Endothelial cell (in vitro differentiated cells): ENCODE results near the gene ZNF865. TPM values are rescaled to one million over a fixed set of nuclear protein-coding genes. Genes with fewer than 3 reads are reported as not detected.

Experiments used
- DNase-seq: peaks from one replicate; pipeline ENCODE4 v3.0.0; 2021; ENCODE audit warnings: low spot score
- H3K27ac Mint-ChIP-seq: one replicate; pipeline ENCODE4 v1.8.0; 2021; ENCODE audit warnings: mixed read lengths, inconsistent platforms; ENCODE audit not compliant: unreplicated experiment
- H3K27me3 Mint-ChIP-seq: one replicate; pipeline ENCODE4 v1.8.0; 2021; ENCODE audit warnings: mild to moderate bottlenecking, moderate library complexity, mixed read lengths, inconsistent platforms; ENCODE audit not compliant: unreplicated experiment
- H3K36me3 Mint-ChIP-seq: one replicate; pipeline ENCODE4 v1.8.0; 2021; ENCODE audit warnings: mild to moderate bottlenecking, low read depth, mixed read lengths, inconsistent platforms; ENCODE audit not compliant: unreplicated experiment
- H3K4me1 Mint-ChIP-seq: one replicate; pipeline ENCODE4 v1.8.0; 2021; ENCODE audit warnings: mild to moderate bottlenecking, mixed read lengths, inconsistent platforms; ENCODE audit not compliant: unreplicated experiment
- H3K4me3 Mint-ChIP-seq: one replicate; pipeline ENCODE4 v1.8.0; 2021; ENCODE audit warnings: mild to moderate bottlenecking, mixed read lengths, inconsistent platforms; ENCODE audit not compliant: unreplicated experiment
- H3K9me3 Mint-ChIP-seq: one replicate; pipeline ENCODE4 v1.8.0; 2021; ENCODE audit warnings: mixed read lengths, inconsistent platforms; ENCODE audit not compliant: unreplicated experiment
- total RNA-seq: library from RNA; stranded (reverse); fragmentation: NEBNext Ultra II Directional; extraction: Animal tissue kit (Norgen Biotek cat#: 25700); gene quantifications from one replicate; pipeline ENCODE4 v1.2.1, GENCODE V29; 2021; ENCODE audit not compliant: unreplicated experiment
- TF ChIP-seq, protein P1 (sequence below): fragments of 200-600 bp; sonication (generic); IDR thresholded peaks from one replicate; pipeline ENCODE4 v1.5.0; 2021; ENCODE audit warnings: antibody characterized with exemption; ENCODE audit not compliant: unreplicated experiment

Gene ZNF865
- total RNA-seq, 1 donor from 2014 or later: 14.5 TPM

DNA sequence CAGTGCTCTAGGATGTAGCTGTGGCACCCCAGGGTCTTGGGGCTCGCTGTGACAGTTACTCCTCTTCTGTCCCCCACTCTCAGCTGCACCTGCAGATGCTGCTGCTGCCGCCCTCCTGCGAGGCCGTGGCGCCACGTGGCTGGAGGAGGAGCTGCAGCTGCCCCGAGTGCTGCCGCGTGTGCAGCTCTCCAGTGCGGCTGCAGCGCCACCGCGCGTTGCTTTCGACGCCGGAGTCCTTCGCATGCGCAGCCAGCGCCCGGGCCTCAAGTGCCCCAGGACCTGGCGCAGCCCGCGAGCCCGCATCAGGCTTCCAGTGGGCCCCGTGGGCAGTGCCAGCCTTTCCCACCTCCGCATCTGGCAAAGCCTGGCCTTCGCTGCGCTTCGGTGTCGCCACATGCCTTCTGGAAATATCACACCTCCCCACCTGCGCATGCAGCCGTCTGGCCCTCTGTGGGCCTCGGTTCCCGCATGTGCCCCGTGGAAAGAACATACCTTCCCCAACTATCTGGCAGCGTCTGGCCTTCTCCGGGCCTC is 34.7 kb downstream of the ZNF865 start:
- peak overlapping the region; percentile 70 for H3K27ac Mint-ChIP-seq
- H3K4me3 Mint-ChIP-seq: peak overlapping the region; percentile 91
- H3K9me3 Mint-ChIP-seq: no peaks in the 10 kb centered on the region
- DNase-seq: no peak
- TF ChIP-seq, protein P1, sequence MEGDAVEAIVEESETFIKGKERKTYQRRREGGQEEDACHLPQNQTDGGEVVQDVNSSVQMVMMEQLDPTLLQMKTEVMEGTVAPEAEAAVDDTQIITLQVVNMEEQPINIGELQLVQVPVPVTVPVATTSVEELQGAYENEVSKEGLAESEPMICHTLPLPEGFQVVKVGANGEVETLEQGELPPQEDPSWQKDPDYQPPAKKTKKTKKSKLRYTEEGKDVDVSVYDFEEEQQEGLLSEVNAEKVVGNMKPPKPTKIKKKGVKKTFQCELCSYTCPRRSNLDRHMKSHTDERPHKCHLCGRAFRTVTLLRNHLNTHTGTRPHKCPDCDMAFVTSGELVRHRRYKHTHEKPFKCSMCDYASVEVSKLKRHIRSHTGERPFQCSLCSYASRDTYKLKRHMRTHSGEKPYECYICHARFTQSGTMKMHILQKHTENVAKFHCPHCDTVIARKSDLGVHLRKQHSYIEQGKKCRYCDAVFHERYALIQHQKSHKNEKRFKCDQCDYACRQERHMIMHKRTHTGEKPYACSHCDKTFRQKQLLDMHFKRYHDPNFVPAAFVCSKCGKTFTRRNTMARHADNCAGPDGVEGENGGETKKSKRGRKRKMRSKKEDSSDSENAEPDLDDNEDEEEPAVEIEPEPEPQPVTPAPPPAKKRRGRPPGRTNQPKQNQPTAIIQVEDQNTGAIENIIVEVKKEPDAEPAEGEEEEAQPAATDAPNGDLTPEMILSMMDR: no peak
- peaks cover 38% of the 10 kb centered on the region for H3K4me1 Mint-ChIP-seq
- peaks cover 22% of the 10 kb centered on the region for H3K27me3 Mint-ChIP-seq
- H3K36me3 Mint-ChIP-seq: peaks cover 26% of the 10 kb centered on the region

DNA sequence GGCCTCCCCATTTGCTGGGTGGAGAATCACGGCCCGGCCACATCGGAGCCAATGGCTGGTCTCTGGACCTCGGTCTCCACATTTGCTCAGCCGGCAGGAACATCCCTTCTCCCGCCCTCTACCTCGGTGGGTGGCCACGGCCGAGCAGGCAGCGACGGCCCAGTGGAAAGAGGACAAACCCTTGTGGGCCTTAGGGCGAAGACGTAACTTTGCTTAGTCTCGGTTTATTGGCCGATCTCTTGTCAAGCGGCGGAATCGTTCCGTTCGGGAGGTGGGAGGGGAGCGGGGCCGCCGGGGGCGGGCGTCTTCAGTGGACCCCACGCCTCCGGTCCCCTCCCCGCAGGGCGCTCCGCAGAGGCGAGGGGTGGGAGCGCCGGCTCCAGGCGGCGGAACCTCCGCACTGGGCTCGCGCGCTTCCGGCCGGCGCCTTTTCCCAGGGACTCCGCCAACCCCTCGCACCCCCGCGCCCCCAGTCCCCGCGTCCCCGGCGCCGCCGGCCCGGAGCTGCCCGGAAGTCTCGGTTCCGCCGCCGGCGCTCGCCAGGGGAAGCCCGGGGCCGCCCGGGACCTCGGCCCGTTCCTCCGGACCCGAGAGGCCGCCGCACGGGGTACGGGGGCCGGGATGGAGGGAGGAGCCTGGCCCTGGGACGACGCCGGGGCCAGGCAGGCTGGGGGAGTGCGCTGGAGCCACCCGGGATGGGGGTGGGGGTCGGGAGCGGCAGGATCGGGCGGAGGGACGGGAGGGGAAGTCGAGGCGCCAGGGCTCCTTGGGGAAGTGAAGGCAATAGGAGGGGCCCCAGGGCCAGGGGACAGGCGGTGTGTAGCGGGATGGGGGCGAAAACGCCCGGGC is 35.4 kb downstream of the ZNF865 start, which contains the start of gene ZNF580:
TSS of gene ZNF580 (plus strand) at position 426 of the 849 bp plus-strand sequence. CDS start 1,507 bp downstream, outside the sequence.
- DNase-seq: peak; percentile 49
- no peaks in the 10 kb centered on the region for H3K9me3 Mint-ChIP-seq
- TF ChIP-seq, protein P1: no peak
- peaks cover 26% of the 10 kb centered on the region for H3K36me3 Mint-ChIP-seq
- H3K4me1 Mint-ChIP-seq: peaks cover 37% of the 10 kb centered on the region
- H3K27me3 Mint-ChIP-seq: peaks cover 24% of the 10 kb centered on the region
- H3K4me3 Mint-ChIP-seq: peak within 1 kb of the TSS; percentile 93
- H3K27ac Mint-ChIP-seq: peak within 1 kb of the TSS; percentile 70

DNA sequence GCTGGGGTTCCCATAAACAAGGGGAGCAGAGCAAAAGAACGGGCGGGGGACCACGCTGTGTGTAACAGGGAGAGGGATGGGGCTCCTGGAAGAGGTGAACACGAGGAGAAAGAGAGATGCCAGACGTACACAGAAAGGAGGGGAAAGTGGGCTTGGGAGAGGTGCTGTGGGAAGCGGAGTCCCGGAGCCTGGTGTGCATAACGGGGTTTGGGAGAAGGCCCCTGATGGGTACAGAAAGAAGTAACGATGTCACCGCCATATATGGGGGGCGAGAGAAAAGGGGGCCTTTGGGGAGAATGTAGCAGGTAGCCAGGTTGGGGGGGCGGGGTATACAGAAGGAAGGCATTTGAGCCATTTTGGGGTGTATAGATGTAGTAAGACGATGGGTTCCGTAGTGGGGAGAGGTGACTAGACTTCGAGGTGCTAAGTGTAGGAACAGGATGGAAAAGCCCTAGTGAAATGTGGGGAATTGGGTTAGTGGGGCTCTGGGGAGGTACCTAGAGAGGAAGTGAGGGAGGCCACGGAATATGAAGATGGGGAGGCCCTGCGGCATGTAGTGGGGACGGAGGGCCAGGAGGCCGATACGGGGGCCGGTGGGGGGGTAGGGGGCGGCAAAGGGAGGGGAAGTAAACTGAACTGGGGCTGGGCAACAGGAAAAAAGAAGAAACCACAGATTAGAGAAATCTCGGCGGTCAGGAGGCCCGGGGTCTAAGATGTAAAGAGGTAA is 36.1 kb downstream of the ZNF865 start:
- H3K27ac Mint-ChIP-seq: peak overlapping the region; percentile 76
- TF ChIP-seq, protein P1: no peak
- H3K27me3 Mint-ChIP-seq: peaks cover 22% of the 10 kb centered on the region
- no peaks in the 10 kb centered on the region for H3K9me3 Mint-ChIP-seq
- H3K4me1 Mint-ChIP-seq: peaks cover 29% of the 10 kb centered on the region
- H3K36me3 Mint-ChIP-seq: peaks cover 24% of the 10 kb centered on the region
- no peak for DNase-seq
- H3K4me3 Mint-ChIP-seq: peak overlapping the region; percentile 93

DNA sequence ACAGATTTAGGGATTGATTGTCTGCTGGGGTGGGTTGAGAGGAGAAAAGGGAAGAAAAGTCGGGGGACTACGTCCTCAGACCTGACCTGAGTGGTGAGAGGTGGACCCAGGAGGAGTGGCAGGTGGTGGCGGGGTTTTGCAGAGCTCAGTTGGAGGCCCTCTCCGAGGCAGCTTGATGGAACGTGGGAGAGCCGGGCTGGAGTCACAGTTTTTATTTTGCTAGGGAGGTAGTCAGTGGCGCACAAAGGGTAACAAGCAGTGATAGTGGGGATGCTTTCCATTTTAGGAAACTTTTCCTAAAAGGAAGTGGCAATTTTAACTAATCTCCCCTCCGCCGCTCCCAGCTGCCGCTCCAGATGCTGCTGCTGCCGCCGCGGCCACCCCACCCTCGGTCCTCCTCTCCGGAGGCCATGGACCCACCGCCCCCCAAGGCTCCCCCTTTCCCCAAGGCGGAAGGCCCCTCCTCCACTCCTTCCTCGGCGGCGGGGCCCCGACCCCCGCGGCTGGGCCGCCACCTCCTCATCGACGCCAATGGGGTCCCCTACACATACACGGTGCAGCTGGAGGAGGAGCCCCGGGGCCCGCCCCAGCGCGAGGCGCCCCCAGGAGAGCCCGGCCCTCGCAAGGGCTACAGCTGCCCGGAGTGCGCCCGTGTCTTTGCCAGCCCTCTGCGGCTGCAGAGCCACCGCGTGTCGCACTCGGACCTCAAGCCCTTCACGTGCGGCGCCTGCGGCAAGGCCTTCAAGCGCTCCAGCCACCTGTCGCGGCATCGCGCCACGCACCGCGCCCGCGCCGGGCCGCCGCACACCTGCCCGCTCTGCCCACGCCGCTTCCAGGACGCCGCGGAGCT is 36.9 kb downstream of the ZNF865 start:
- Mint-ChIP-seq H3K36me3 (peaks cover 31% of the 10 kb centered on the region), H3K27ac (peak overlapping the region; percentile 76), H3K27me3 (peaks cover 28% of the 10 kb centered on the region), H3K4me1 (peaks cover 31% of the 10 kb centered on the region), H3K9me3 (no peaks in the 10 kb centered on the region), H3K4me3 (peak overlapping the region; percentile 93)
- no peak for DNase-seq
- TF ChIP-seq, protein P1: no peak
